Thyroid gland (tissue), 4 donors: ENCODE data around the gene PRSS1. TPM values are rescaled to one million over a fixed set of nuclear protein-coding genes. Genes with fewer than 3 reads are reported as not detected.

Source experiments
- DNase-seq, 2 donors: peaks; one replicate each; pipeline ENCODE4 v3.0.0-alpha.2; 2019
- H3K27ac ChIP-seq, 3 donors: fragments of 200-600 bp; sonication (generic); 1 replicate in 2 of 3; 2 replicates in 1 of 3; pipeline ENCODE4 v1.5.1; 2016 to 2019; ENCODE audit warnings: mild to moderate bottlenecking in 1 of 3, moderate library complexity in 1 of 3
- H3K27me3 ChIP-seq: fragments of 200-600 bp; sonication (generic); one replicate; pipeline ENCODE4 v1.5.1; 2019
- H3K36me3 ChIP-seq, 2 donors: fragments of 200-600 bp; sonication (generic); one replicate each; pipeline ENCODE4 v1.5.1; 2016 to 2019
- H3K4me1 ChIP-seq, 2 donors: fragments of 200-600 bp; sonication (generic); one replicate each; pipeline ENCODE4 v1.5.1; 2017 to 2019
- H3K4me3 ChIP-seq, 3 donors: fragments of 200-600 bp; sonication (generic); replicated peaks in 1 of 3; 1 replicate in 2 of 3; 2 replicates in 1 of 3; pipeline ENCODE4 v1.5.1; 2016; ENCODE audit warnings: mild to moderate bottlenecking in 1 of 3
- H3K9me3 ChIP-seq: fragments of 200-600 bp; sonication (generic); one replicate; pipeline ENCODE4 v1.5.1; 2017
- CTCF ChIP-seq, 6 experiments: fragments of 200-600 bp in 3 of 6; fragments of 450-650 bp in 3 of 6; sonication (generic) in 3 of 6; IDR thresholded peaks; one replicate each; pipeline ENCODE4 v1.5.1; 2016 to 2019; ENCODE audit warnings: antibody characterized with exemption in 6 of 6, mild to moderate bottlenecking in 2 of 6, inconsistent platforms in 1 of 6, moderate library complexity in 1 of 6
- POLR2A ChIP-seq, 2 donors: fragments of 450-650 bp; IDR thresholded peaks; one replicate each; pipeline ENCODE4 v1.6.1; 2017; ENCODE audit warnings: antibody characterized with exemption in 2 of 2, mild to moderate bottlenecking in 2 of 2, moderate library complexity in 1 of 2
- WGBS, 2 donors: methylation state at CpG; one replicate each; pipeline ENCODE4 v1.1.5; 2017; 5-methylcytosine and 5-hydroxymethylcytosine counted together
- intact Hi-C: fragments of 100-400 bp; cut with DNase I; formaldehyde crosslinking; loops from one replicate; pipeline ENCODE4 v1.15.1; 2023
- total RNA-seq, 4 donors: library from RNA; depleted of rRNA; stranded (reverse); fragments of >200 nt; gene quantifications; one replicate each; pipeline ENCODE4 v1.2.3, GENCODE V29; 2016

Gene PRSS1
- total RNA-seq, 4 donors from 2014 or later, result 1.2 TPM; not detected in 3

- Histone ChIP-seq H3K9me3 (no peaks in the 10 kb centered on the region), H3K27ac (no peak overlapping the region), H3K36me3 (no peaks in the 10 kb centered on the region), H3K4me3 (no peak overlapping the region), H3K4me1 (peaks cover 0 to 4% of the 10 kb centered on the region in 2 donors), H3K27me3 (no peaks in the 10 kb centered on the region)
- WGBS, 2 donors, result 76 to 85% methylated on average over 9 to 11 of the region's 11 CpGs
- intact Hi-C loops, result no loop called here
- DNase-seq, result no peak
- TF ChIP-seq CTCF (IDR thresholded peaks at IDR 0.05) (no peak), POLR2A (IDR thresholded peaks at IDR 0.05) (no peak)
Measured at GRCh38 chr7:142787034-142787768, 37.9 kb downstream of the PRSS1 start.

DNA sequence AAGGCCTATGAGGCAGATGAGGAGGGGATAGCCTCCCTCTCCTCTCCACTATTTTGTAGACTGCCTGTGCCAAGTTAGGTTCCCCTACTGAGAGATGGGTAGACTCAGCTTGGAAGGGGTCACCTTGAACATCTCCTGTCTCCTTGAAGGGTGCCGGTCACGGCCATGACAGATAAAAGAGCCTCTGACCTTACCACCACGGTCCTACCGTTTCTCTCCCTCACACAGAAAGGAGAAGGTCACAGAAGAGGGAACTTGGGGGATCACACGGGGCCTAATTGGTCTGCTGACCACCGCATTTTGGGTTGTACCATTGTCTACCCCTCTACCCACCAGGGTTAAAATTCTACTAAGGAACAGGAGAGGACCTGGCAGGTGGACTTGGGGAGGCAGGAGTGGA lies 38.5 kb downstream of the PRSS1 start:
- no peaks in the 10 kb centered on the region for H3K9me3 ChIP-seq
- no peaks in the 10 kb centered on the region for H3K36me3 ChIP-seq
- no peak for DNase-seq
- TF ChIP-seq CTCF (IDR thresholded peaks at IDR 0.05) (no peak), POLR2A (IDR thresholded peaks at IDR 0.05) (no peak)
- H3K27ac ChIP-seq, result no peak overlapping the region
- no peak overlapping the region for H3K4me3 ChIP-seq
- intact Hi-C loops, result no loop called here
- peaks cover 0 to 3% of the 10 kb centered on the region in 2 donors for H3K4me1 ChIP-seq
- no peaks in the 10 kb centered on the region for H3K27me3 ChIP-seq
- WGBS, 2 donors, result 84 to 89% methylated on average over 6 of the region's 6 CpGs

DNA sequence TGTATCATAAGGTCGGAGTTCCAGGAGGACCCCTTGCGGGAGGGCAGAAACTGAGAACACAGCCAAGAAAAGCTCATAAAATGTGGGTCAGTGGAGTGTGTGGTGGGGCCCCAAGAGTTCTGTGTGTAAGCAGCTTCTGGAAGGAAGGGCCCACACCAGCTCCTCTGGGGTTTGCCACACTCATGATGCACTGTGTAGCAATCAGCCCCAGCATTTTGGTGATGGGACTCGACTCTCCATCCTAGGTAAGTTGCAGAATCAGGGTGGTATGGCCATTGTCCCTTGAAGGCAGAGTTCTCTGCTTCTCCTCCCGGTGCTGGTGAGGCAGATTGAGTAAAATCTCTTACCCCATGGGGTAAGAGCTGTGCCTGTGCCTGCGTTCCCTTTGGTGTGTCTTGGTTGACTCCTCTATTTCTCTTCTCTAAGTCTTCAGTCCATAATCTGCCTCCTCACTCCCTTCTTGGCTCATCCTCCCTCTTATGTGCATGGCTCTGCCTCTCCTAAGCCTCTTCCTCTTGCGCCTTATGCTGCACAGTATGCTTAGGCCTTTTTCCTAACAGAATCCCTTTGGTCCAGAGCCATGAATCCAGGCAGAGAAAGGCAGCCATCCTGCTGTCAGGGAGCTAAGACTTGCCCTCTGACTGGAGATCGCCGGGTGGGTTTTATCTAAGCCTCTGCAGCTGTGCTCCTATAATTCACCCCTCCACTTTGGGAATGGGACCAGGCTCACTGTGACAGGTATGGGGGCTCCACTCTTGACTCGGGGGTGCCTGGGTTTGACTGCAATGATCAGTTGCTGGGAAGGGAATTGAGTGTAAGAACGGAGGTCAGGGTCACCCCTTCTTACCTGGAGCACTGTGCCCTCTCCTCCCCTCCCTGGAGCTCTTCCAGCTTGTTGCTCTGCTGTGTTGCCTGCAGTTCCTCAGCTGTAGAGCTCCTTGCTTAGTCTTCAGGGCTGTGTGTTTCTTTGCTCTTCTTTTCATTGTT lies 39.3 kb downstream of the PRSS1 start:
- Histone ChIP-seq H3K27me3 (no peaks in the 10 kb centered on the region), H3K4me3 (no peak overlapping the region), H3K9me3 (no peaks in the 10 kb centered on the region), H3K36me3 (no peaks in the 10 kb centered on the region), H3K27ac (no peak overlapping the region), H3K4me1 (no peaks in the 10 kb centered on the region)
- intact Hi-C loops, result no loop called here
- 89% methylated on average over 10 of the region's 10 CpGs for WGBS, 2 donors
- TF ChIP-seq POLR2A (IDR thresholded peaks at IDR 0.05), result no peak
- no peak for TF ChIP-seq CTCF (IDR thresholded peaks at IDR 0.05)
- DNase-seq, result no peak

DNA sequence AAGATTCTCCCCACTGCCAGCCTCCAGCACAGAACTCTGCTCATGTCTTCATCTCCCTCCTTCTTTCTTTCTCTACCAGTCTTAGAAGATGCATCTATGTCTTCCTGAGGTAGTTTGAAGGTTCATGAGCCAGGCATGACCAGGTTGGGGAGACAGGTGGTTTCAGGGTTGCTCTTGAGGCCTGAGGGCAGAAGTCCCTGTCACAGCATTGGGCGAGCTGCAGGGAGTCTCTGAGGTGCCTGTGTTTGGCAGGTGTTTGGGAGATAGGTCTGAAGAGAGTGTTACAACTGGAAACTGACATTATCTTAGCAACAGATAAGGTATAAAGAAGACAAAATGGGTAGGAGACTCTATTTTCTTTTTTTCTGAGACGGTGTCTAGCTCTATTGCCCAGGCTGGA lies 40.2 kb downstream of the PRSS1 start:
- Histone ChIP-seq H3K4me1 (no peaks in the 10 kb centered on the region), H3K9me3 (no peaks in the 10 kb centered on the region), H3K27me3 (no peaks in the 10 kb centered on the region), H3K27ac (no peak overlapping the region), H3K36me3 (no peaks in the 10 kb centered on the region), H3K4me3 (no peak overlapping the region)
- no peak for DNase-seq
- WGBS, 2 donors, result 90 to 92% methylated on average over 2 of the region's 2 CpGs
- intact Hi-C loops, result no loop called here
- TF ChIP-seq POLR2A (IDR thresholded peaks at IDR 0.05) (no peak), CTCF (IDR thresholded peaks at IDR 0.05) (no peak)
